Ascending aorta (tissue), 2 donors: ENCODE measurements around the gene MAP6. TPM values are rescaled to one million over a fixed set of nuclear protein-coding genes. Genes with fewer than 3 reads are reported as not detected.

Experiments used
- DNase-seq, 2 donors: peaks; one replicate each; pipeline ENCODE4 v3.0.0-alpha.2; 2019; ENCODE audit warnings: low spot score in 2 of 2
- H3K27ac ChIP-seq, 2 donors: fragments of 200-600 bp; sonication (generic); one replicate each; pipeline ENCODE4 v1.5.1; 2016 to 2017; ENCODE audit warnings: mild to moderate bottlenecking in 1 of 2
- H3K27me3 ChIP-seq: fragments of 200-600 bp; sonication (generic); one replicate; pipeline ENCODE4 v1.5.1; 2017
- H3K36me3 ChIP-seq, 2 donors: fragments of 200-600 bp; sonication (generic); one replicate each; pipeline ENCODE4 v1.5.1; 2016
- H3K4me1 ChIP-seq, 2 donors: fragments of 200-600 bp; sonication (generic); one replicate each; pipeline ENCODE4 v1.5.1; 2016 to 2017; ENCODE audit warnings: mild to moderate bottlenecking in 1 of 2
- H3K4me3 ChIP-seq, 2 donors: fragments of 200-600 bp; sonication (generic); one replicate each; pipeline ENCODE4 v1.5.1; 2016 to 2017; ENCODE audit warnings: mild to moderate bottlenecking in 1 of 2
- H3K9me3 ChIP-seq, 2 donors: fragments of 200-600 bp; sonication (generic); one replicate each; pipeline ENCODE4 v1.5.1; 2016
- intact Hi-C: fragments of 100-400 bp; cut with DNase I; formaldehyde crosslinking; loops from one replicate; pipeline ENCODE4 v1.15.1; 2023
- total RNA-seq: library from RNA; depleted of rRNA; stranded (reverse); fragments of >200 nt; gene quantifications from one replicate; pipeline ENCODE4 v1.1.0, GENCODE V29; 2016
- TF ChIP-seq, protein P1 (sequence below), 3 experiments: fragments of 200-600 bp in 2 of 3; fragments of 450-650 bp in 1 of 3; sonication (generic) in 2 of 3; IDR thresholded peaks; one replicate each; pipeline ENCODE4 v1.5.1; 2016 to 2019; ENCODE audit warnings: antibody characterized with exemption in 3 of 3, mild to moderate bottlenecking in 1 of 3, moderate library complexity in 1 of 3

Gene MAP6
- total RNA-seq, 1 donor from 2014 or later: 15.8 TPM

DNA sequence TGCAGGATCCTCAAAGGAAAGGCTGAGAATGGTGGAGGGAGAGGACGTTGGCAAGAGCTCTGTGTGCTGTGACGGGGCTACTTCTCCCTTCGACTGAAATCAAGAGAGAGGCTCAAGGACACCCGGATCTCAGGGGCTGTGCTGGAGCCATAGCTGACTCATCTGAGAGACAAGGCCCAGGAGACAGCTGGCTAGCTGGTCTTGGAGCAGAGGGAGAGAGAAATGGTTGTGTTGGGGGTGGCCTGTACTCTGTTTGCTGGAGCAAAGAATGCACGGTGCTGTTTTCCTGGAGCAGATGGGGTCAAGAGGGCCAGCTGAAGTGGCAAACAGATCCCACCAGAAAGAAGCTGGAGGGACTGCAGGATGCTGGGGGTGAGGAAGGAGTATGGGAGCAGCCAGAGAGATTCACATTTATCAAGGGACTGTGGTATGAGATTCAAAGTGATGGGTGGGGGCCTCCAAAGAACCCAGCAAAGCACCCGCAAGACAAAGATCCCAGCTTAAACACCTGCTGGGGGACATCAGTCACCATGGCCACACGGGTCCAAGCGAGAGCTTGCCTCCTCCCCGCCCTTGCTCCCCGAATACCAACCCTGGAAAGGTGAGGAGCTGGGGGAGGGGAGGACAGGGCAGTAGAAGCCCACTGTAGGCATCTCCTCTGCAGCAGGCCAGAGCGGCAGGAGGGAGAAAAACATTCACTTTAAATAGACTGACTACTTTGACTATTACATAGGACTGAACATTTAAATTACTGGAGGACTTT lies 40.8 kb downstream of the MAP6 start:
- H3K4me3 ChIP-seq: no peak overlapping the region
- DNase-seq: no peak
- H3K36me3 ChIP-seq: no peaks in the 10 kb centered on the region
- peaks cover 0 to 4% of the 10 kb centered on the region in 2 donors for H3K4me1 ChIP-seq
- H3K27me3 ChIP-seq: no peaks in the 10 kb centered on the region
- intact Hi-C loops: no loop called here
- TF ChIP-seq, protein P1, sequence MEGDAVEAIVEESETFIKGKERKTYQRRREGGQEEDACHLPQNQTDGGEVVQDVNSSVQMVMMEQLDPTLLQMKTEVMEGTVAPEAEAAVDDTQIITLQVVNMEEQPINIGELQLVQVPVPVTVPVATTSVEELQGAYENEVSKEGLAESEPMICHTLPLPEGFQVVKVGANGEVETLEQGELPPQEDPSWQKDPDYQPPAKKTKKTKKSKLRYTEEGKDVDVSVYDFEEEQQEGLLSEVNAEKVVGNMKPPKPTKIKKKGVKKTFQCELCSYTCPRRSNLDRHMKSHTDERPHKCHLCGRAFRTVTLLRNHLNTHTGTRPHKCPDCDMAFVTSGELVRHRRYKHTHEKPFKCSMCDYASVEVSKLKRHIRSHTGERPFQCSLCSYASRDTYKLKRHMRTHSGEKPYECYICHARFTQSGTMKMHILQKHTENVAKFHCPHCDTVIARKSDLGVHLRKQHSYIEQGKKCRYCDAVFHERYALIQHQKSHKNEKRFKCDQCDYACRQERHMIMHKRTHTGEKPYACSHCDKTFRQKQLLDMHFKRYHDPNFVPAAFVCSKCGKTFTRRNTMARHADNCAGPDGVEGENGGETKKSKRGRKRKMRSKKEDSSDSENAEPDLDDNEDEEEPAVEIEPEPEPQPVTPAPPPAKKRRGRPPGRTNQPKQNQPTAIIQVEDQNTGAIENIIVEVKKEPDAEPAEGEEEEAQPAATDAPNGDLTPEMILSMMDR (IDR thresholded peaks at IDR 0.05): no peak
- no peaks in the 10 kb centered on the region for H3K9me3 ChIP-seq
- H3K27ac ChIP-seq: no peak overlapping the region

DNA sequence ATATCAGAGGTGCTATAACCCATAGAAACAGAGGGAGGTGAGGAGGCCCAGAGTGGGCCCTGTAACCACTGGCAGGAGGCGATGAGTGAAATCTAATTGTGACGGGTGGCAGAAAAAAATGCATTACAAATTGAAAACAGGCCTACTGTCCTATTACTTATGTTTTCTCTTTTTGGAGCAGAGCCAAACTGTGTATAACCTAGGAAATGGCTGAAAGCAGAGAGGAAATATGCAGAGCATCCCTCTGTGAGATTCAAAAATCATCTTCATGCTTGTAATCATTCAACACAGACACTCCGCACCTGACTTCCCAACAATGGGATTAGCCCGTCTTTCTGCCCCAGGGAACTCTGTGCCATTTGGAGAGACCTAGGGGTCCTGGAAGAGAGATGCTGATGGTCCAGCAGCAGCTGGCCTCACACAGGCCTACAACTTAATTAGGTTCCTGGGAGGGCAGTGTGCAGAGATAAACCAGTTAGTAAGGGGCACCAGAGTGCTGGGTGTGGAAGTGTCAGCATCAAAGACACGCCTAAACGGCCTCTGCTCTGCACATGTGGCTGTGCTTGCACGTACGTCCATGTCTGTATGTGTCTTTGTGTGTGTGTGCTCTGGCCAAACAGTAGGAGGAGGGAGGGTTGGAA lies 41.8 kb downstream of the MAP6 start:
- Histone ChIP-seq H3K9me3 (no peaks in the 10 kb centered on the region), H3K27ac (no peak overlapping the region), H3K4me3 (no peak overlapping the region), H3K27me3 (no peaks in the 10 kb centered on the region), H3K36me3 (no peaks in the 10 kb centered on the region), H3K4me1 (peaks cover 0 to 4% of the 10 kb centered on the region in 2 donors)
- TF ChIP-seq, protein P1 (IDR thresholded peaks at IDR 0.05): no peak
- intact Hi-C loops: no loop called here
- DNase-seq: no peak

DNA sequence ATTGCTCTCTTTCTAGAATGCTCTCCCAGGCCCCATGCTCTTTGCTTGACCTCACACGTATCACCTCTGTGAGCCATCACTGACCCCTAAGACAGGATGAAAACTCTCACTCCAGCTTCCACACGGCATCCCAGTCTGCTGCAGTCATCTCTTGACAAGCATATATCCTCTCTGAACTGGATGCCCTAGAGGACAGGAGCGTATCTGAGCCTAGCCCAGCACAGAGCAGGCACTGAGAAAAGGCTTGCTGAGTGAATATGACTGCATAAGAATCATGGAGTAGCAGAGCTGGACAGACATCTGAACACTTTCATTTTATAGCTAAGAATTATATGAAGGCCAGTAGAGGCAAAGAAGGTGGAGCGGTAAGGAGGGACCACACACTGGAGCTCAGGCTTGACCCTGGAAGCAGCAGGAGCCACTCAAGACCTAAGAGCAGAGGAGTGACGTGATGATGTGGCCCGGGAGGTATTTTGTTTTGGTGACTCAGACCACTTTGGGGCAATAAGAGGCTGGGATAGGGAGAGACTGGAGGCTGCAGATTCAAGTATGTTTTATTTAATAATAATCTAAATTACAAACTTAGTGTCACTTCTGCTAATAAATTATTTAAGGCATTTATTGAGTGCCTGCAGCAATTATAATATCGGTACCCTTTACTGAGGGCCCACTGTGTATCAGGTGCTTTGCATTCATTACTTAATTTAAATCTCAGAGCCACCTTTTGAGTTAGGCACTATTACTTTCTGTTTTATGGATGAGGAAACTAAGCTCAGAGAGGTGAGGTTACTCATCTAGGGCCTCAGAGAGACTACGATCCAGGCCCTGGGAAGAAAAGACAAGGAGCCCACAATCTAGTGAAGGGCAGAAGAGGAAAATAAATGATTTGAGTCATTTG lies 42.6 kb downstream of the MAP6 start:
- DNase-seq: no peak
- Histone ChIP-seq H3K27ac (no peak overlapping the region), H3K4me1 (peaks cover 0 to 4% of the 10 kb centered on the region in 2 donors), H3K9me3 (no peaks in the 10 kb centered on the region), H3K27me3 (no peaks in the 10 kb centered on the region), H3K4me3 (no peak overlapping the region), H3K36me3 (no peaks in the 10 kb centered on the region)
- intact Hi-C loops: no loop called here
- TF ChIP-seq, protein P1 (IDR thresholded peaks at IDR 0.05): no peak

DNA sequence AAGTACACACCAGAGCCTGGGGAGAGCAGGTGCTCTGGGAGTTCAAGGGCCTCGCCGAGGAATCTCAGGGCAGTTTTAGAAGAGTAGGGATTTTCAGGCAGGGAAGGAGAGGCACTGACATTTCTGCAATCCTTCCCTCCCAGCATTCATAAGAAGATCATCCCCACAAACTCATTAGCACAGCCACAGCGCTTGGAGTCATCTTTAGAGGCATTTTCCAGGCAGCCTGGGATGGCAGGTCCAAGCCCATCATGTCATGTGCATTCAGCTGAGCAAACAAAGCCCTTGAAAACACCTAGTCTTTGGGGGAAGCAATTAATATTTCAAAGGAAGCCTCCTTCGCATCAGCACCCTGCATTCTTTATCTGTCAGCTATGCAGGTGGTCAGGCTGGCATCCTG lies 43.8 kb downstream of the MAP6 start:
- TF ChIP-seq, protein P1 (IDR thresholded peaks at IDR 0.05): no peak
- no peak overlapping the region for H3K27ac ChIP-seq
- intact Hi-C loops: no loop called here
- peaks cover 0 to 4% of the 10 kb centered on the region in 2 donors for H3K4me1 ChIP-seq
- H3K4me3 ChIP-seq: no peak overlapping the region
- no peaks in the 10 kb centered on the region for H3K9me3 ChIP-seq
- DNase-seq: no peak
- H3K36me3 ChIP-seq: no peaks in the 10 kb centered on the region
- no peaks in the 10 kb centered on the region for H3K27me3 ChIP-seq

DNA sequence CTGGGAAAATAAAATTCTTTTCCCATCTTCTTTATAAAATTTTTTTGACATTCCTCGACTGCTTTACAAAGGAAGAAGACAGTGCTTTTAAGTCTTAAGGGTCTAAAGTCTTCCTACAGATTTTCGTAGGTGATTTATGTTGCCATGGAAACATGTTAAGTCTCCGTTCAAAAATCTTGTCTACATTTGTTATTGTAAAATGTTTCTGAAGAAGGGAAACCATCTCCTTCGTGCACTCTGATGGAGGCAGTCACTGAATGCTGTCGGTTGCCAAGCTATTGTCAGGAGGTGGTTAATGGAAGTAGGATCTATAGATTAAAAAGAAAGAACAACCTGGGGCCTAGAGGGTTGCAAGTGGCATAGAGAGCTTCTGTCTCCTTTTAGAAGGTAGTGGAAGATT lies 52.6 kb downstream of the MAP6 start:
- intact Hi-C loops: no loop called here
- Histone ChIP-seq H3K9me3 (peaks cover 0 to 6% of the 10 kb centered on the region in 2 donors), H3K4me1 (no peaks in the 10 kb centered on the region), H3K4me3 (no peak overlapping the region), H3K27ac (no peak overlapping the region), H3K27me3 (no peaks in the 10 kb centered on the region), H3K36me3 (no peaks in the 10 kb centered on the region)
- no peak for DNase-seq
- TF ChIP-seq, protein P1 (IDR thresholded peaks at IDR 0.05): no peak
